SU-DHL-6 (cell line): Measurements from ENCODE around the gene CREBBP.

Experiments used
- EZH2phosphoT487 ChIP-seq: fragments of 200-600 bp; sonication (generic), shearing (Covaris generic); conservative IDR thresholded peaks from 2 replicates; pipeline ENCODE4 v1.6.1; 2018; ENCODE audit warnings: mild to moderate bottlenecking, antibody characterized with exemption, low read length, moderate library complexity, mixed read lengths
- TF ChIP-seq, protein P1 (sequence below): fragments of 200-600 bp; sonication (generic); IDR thresholded peaks from one replicate; pipeline ENCODE4 v1.5.1; 2017; ENCODE audit warnings: antibody characterized with exemption, mild to moderate bottlenecking, low read length, moderate library complexity; ENCODE audit not compliant: insufficient read depth, poor library complexity, severe bottlenecking

DNA sequence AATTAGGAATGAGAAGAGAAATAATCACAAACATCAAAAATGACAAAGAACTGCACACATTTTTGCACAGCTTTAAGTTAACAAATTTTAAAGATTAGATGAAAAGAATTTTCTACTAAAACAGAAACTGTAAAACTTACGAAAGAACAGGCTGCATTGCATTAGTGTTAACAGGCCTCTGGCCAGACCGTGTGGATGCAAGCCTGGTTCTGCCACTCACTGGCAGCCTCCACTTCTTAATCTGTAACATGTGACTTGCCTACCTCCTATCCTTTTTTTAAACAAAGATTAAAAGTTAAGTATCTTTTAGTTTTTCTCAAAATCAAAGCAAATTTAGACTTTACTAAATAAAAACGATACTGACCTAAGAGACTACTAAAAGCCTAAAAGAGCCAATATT, 37.5 kb downstream of the CREBBP start:
- TF ChIP-seq, protein P1, sequence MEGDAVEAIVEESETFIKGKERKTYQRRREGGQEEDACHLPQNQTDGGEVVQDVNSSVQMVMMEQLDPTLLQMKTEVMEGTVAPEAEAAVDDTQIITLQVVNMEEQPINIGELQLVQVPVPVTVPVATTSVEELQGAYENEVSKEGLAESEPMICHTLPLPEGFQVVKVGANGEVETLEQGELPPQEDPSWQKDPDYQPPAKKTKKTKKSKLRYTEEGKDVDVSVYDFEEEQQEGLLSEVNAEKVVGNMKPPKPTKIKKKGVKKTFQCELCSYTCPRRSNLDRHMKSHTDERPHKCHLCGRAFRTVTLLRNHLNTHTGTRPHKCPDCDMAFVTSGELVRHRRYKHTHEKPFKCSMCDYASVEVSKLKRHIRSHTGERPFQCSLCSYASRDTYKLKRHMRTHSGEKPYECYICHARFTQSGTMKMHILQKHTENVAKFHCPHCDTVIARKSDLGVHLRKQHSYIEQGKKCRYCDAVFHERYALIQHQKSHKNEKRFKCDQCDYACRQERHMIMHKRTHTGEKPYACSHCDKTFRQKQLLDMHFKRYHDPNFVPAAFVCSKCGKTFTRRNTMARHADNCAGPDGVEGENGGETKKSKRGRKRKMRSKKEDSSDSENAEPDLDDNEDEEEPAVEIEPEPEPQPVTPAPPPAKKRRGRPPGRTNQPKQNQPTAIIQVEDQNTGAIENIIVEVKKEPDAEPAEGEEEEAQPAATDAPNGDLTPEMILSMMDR, result no peak
- TF ChIP-seq EZH2phosphoT487, result no peak
